Astrocyte of the cerebellum (primary cell): ENCODE results near the gene SLC6A14.

Source experiments
- DNase-seq: peaks from one replicate; pipeline ENCODE4 v3.0.0-alpha.2; 2011; ENCODE audit warnings: low read depth
- H3K4me3 ChIP-seq: 2 replicates; pipeline ENCODE4 v1.5.1; 2011; ENCODE audit warnings: mild to moderate bottlenecking, low read depth, low read length, moderate library complexity
- in situ Hi-C: cut with HindIII; loops from 2 replicates; pipeline ENCODE4 v1.10.0; 2017; ENCODE audit warnings: low sequenced_read_pairs
- TF ChIP-seq, protein P1 (sequence below): IDR thresholded peaks from 2 replicates; pipeline ENCODE4 v1.5.1; 2012; ENCODE audit warnings: low read length, low read depth, moderate library complexity, mild to moderate bottlenecking; ENCODE audit errors: missing control alignments

Gene SLC6A14

GRCh38 chrX:116417968-116418367 lies 18.4 kb upstream of the SLC6A14 start:
- in situ Hi-C loops = no loop called here
- no peak for DNase-seq
- no peak overlapping the region for H3K4me3 ChIP-seq
- TF ChIP-seq, protein P1, sequence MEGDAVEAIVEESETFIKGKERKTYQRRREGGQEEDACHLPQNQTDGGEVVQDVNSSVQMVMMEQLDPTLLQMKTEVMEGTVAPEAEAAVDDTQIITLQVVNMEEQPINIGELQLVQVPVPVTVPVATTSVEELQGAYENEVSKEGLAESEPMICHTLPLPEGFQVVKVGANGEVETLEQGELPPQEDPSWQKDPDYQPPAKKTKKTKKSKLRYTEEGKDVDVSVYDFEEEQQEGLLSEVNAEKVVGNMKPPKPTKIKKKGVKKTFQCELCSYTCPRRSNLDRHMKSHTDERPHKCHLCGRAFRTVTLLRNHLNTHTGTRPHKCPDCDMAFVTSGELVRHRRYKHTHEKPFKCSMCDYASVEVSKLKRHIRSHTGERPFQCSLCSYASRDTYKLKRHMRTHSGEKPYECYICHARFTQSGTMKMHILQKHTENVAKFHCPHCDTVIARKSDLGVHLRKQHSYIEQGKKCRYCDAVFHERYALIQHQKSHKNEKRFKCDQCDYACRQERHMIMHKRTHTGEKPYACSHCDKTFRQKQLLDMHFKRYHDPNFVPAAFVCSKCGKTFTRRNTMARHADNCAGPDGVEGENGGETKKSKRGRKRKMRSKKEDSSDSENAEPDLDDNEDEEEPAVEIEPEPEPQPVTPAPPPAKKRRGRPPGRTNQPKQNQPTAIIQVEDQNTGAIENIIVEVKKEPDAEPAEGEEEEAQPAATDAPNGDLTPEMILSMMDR = no peak

- TF ChIP-seq, protein P1 = no peak
- in situ Hi-C loops = no loop called here
- no peak overlapping the region for H3K4me3 ChIP-seq
- DNase-seq = no peak
Observed at GRCh38 chrX:116427978-116428377, 8.4 kb upstream of the SLC6A14 start.

- in situ Hi-C loops = no loop called here
- H3K4me3 ChIP-seq = no peak overlapping the region
- DNase-seq = no peak
- TF ChIP-seq, protein P1 = no peak
Observed at GRCh38 chrX:116435597-116435996, 809 bp upstream of the SLC6A14 start.

DNA sequence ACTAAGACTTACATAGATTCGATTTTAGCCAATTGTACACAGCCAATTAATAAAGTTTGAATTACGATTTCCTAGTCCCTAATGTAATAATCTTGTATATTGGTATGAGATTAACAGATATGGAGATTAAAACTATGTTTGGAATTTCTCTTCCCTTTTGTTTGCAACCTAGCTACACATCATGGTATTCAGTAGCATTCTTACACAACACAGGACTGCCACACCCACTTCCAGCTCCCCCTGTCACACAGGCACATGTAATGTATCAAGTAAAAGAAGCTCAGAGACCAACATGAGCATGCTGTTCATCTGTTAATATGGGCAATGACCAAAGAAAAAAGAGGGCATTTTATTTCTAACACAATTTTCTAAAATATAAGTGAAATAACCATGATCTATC lies 12.8 kb downstream of the SLC6A14 start:
- TF ChIP-seq, protein P1 = no peak
- H3K4me3 ChIP-seq = no peak overlapping the region
- no peak for DNase-seq
- in situ Hi-C loops = no loop called here

DNA sequence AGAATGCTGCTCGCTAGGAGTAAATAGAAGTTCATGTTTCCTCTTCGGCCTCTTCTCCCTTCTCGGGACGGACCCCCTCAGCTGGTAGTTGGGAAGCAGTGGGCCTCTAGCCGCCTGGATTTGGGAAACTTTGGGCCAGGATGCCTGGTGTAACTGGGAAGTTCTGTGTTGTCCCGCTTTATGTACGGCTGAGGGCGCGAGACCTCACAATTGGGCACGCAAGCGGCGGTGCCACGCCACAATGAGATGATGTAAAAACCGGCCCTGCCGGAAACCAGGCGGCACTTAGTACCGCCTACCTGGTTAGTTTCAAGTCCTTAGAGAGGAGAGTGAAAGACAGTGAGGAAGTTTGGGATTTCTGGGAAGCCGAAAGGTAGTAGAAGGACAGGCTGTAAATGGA lies 26.4 kb downstream of the SLC6A14 start, which contains the start of gene CT83:
Gene CT83, minus strand, starts transcription at position 155 of the 400 bp plus-strand sequence. Its CDS starts 120 bp downstream, at position 35.
- no peak for DNase-seq
- in situ Hi-C loops = no loop called here
- H3K4me3 ChIP-seq = no peak within 1 kb of the TSS
- TF ChIP-seq, protein P1 = no peak

GRCh38 chrX:116480059-116480458 lies 43.7 kb downstream of the SLC6A14 start:
- TF ChIP-seq, protein P1 = no peak
- in situ Hi-C loops = no loop called here
- no peak overlapping the region for H3K4me3 ChIP-seq
- DNase-seq = no peak

DNA sequence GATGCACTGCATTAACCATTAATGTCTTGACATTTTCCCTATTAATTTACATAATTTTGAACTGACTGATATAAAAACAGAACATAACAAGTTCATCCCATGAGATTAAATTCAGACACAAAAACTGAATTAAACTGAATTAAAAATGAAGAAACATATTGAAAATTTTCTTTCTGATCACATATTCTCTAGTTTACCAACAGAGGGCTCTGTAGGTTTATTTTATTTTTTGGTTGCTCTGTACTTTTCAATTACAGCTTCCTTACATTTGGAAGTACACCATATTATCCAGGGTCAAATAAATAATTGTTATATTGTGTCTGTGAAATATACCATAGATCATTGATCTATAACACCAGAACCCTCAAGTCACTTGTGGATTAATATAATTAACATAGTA lies 53.7 kb downstream of the SLC6A14 start:
- no peak for DNase-seq
- TF ChIP-seq, protein P1 = no peak
- in situ Hi-C loops = no loop called here
- H3K4me3 ChIP-seq = no peak overlapping the region
